Esophagus squamous epithelium (tissue), 5 donors: ENCODE results near the gene PLA2G3. TPM values are rescaled to one million over a fixed set of nuclear protein-coding genes. Genes with fewer than 3 reads are reported as not detected.

Experiments used
- DNase-seq: peaks from one replicate; lab custom pipeline; 2025; lab: John Stamatoyannopoulos, UW
- H3K27ac ChIP-seq, 4 donors: fragments of 200-600 bp; sonication (generic); one replicate each; pipeline ENCODE4 v1.5.1; 2016 to 2019; ENCODE audit warnings: mild to moderate bottlenecking in 1 of 4
- H3K27me3 ChIP-seq, 4 donors: fragments of 200-600 bp; sonication (generic); 1 replicate in 3 of 4; 2 replicates in 1 of 4; pipeline versions ENCODE4 v1.5.1 to v1.6.0; 2017 to 2021; ENCODE audit warnings: antibody characterized with exemption in 1 of 4
- H3K36me3 ChIP-seq, 3 donors: fragments of 200-600 bp; sonication (generic); one replicate each; pipeline ENCODE4 v1.5.1; 2016 to 2019
- H3K4me1 ChIP-seq, 3 donors: fragments of 200-600 bp; sonication (generic); one replicate each; pipeline ENCODE4 v1.5.1; 2017 to 2019
- H3K4me3 ChIP-seq, 4 donors: fragments of 200-600 bp; sonication (generic); 1 replicate in 3 of 4; 2 replicates in 1 of 4; pipeline ENCODE4 v1.5.1; 2016 to 2019; ENCODE audit warnings: mild to moderate bottlenecking in 2 of 4, moderate library complexity in 1 of 4
- H3K9me3 ChIP-seq, 3 donors: fragments of 200-600 bp; sonication (generic); one replicate each; pipeline ENCODE4 v1.5.1; 2016 to 2019
- CTCF ChIP-seq, 6 experiments: fragments of 450-650 bp in 4 of 6; fragments of 200-600 bp in 2 of 6; sonication (generic) in 2 of 6; IDR thresholded peaks; one replicate each; pipeline ENCODE4 v1.5.1; 2016 to 2019; ENCODE audit warnings: antibody characterized with exemption in 6 of 6, mild to moderate bottlenecking in 4 of 6, moderate library complexity in 4 of 6
- POLR2A ChIP-seq, 4 donors: fragments of 450-650 bp; IDR thresholded peaks; one replicate each; pipeline ENCODE4 v1.6.1; 2017; ENCODE audit warnings: antibody characterized with exemption in 4 of 4, mild to moderate bottlenecking in 4 of 4, moderate library complexity in 3 of 4
- WGBS, 2 donors: methylation state at CpG; one replicate each; pipeline ENCODE4 v1.1.5; 2018; 5-methylcytosine and 5-hydroxymethylcytosine counted together
- intact Hi-C: fragments of 100-400 bp; cut with DNase I; formaldehyde crosslinking; loops from one replicate; pipeline ENCODE4 v1.15.0; 2022
- small RNA-seq, 4 donors: library from RNA; depleted of rRNA; stranded (forward); fragments of <200 nt; gene quantifications; one replicate each; pipeline ENCODE3, GENCODE V24; 2016
- total RNA-seq, 4 donors: library from RNA; depleted of rRNA; stranded (reverse); fragments of >200 nt; gene quantifications; one replicate each; pipeline ENCODE4 v1.1.0, GENCODE V29; 2016
- donor health status: DM: yes; HTN: yes; CAD: no.

PLA2G3 gene
- total RNA-seq, 4 donors from 2014 or later: 5.0 to 27.0 (median 7.8) TPM

GRCh38 chr22:31085928-31086327 lies 54.4 kb downstream of the PLA2G3 start:
- TF ChIP-seq CTCF (IDR thresholded peaks at IDR 0.05) (no peak), POLR2A (IDR thresholded peaks at IDR 0.05) (no peak)
- intact Hi-C loops: loop anchor here (10.0 kb wide), 1 partner anchor 321 kb away; no protein-coding TSS in a partner anchor
- H3K36me3 ChIP-seq: peaks cover 12 to 41% (median 23%) of the 10 kb centered on the region in 3 donors
- H3K27ac ChIP-seq: peak overlapping the region; percentile 91 to 98 (median 95)
- 70% methylated on average over 2 of the region's 3 CpGs; no CpG with 5 or more reads in 1 of the 2 donors for WGBS, 2 donors
- H3K4me3 ChIP-seq: peak overlapping the region in 2 of 4 donors; percentile 72 to 87
- H3K9me3 ChIP-seq: no peaks in the 10 kb centered on the region
- DNase-seq: no peak
- peaks cover 30 to 87% (median 42%) of the 10 kb centered on the region in 3 donors for H3K4me1 ChIP-seq
- H3K27me3 ChIP-seq: no peaks in the 10 kb centered on the region

GRCh38 chr22:31085493-31085824 lies 54.8 kb downstream of the PLA2G3 start:
- intact Hi-C loops: loop anchor here (10.0 kb wide), 1 partner anchor 321 kb away; no protein-coding TSS in a partner anchor
- Histone ChIP-seq H3K27me3 (no peaks in the 10 kb centered on the region), H3K9me3 (no peaks in the 10 kb centered on the region), H3K4me3 (peak overlapping the region; percentile 61 to 87 (median 68)), H3K27ac (peak overlapping the region; percentile 91 to 98 (median 95)), H3K36me3 (peaks cover 8 to 36% (median 19%) of the 10 kb centered on the region in 3 donors), H3K4me1 (peaks cover 32 to 91% (median 45%) of the 10 kb centered on the region in 3 donors)
- no peak for DNase-seq
- TF ChIP-seq CTCF (IDR thresholded peaks at IDR 0.05) (peak in 1 of 6 experiments; percentile 3), POLR2A (IDR thresholded peaks at IDR 0.05) (no peak)
- 0% methylated on average over 7 of the region's 13 CpGs; no CpG with 5 or more reads in 1 of the 2 donors for WGBS, 2 donors

GRCh38 chr22:31084811-31085492 lies 55.4 kb downstream of the PLA2G3 start:
- Histone ChIP-seq H3K36me3 (peaks cover 3 to 31% (median 15%) of the 10 kb centered on the region in 3 donors), H3K4me3 (peak overlapping the region; percentile 61 to 87 (median 68)), H3K9me3 (no peaks in the 10 kb centered on the region), H3K27ac (peak overlapping the region; percentile 91 to 98 (median 95)), H3K4me1 (peaks cover 33 to 92% (median 46%) of the 10 kb centered on the region in 3 donors), H3K27me3 (no peaks in the 10 kb centered on the region)
- TF ChIP-seq CTCF (IDR thresholded peaks at IDR 0.05) (peak; percentile 74 to 93 (median 83)), POLR2A (IDR thresholded peaks at IDR 0.05) (peak in 3 of 4 donors; percentile 46 to 87 (median 63))
- DNase-seq: peak; percentile 47
- 0% methylated on average over 4 of the region's 69 CpGs; no CpG with 5 or more reads in 1 of the 2 donors for WGBS, 2 donors
- intact Hi-C loops: loop anchor here (5.0 to 10.0 kb wide), 2 partner anchors 138 to 320 kb away; no protein-coding TSS in a partner anchor

Small RNA genes within 50 kb of the gene (small RNA-seq; reads per million reads assigned to genes)
- gene MIR3928: 0.27 to 1.8 (median 0.45) reads per million in 4 donors

Other genes with a start within 250 kb of the PLA2G3 start
- gene MORC2, start 171.7 kb downstream of the PLA2G3 start, total RNA-seq: 10 to 100 TPM in 3 of 4 donors, 1 to 10 TPM in 1; 9.5 to 24.0 (median 13.1) TPM
- gene TUG1, start 171.2 kb downstream of the PLA2G3 start, total RNA-seq: 10 to 100 TPM; 27.9 to 63.1 (median 41.5) TPM
- gene SMTN, start 59.2 kb downstream of the PLA2G3 start, total RNA-seq: 100 to 1,000 TPM in 1 of 4 donors, 10 to 100 TPM in 3; 28.2 to 158 (median 45.8) TPM
- 100 to 1,000 TPM in 2 of 4 donors, 10 to 100 TPM in 2; 13.3 to 291 (median 67.6) TPM for gene SELENOM, start 32.9 kb downstream of the PLA2G3 start, total RNA-seq
- 1 to 10 TPM in 2 of 4 donors, under 1 TPM in 2; 0.22 to 2.4 (median 0.84) TPM for gene INPP5J, start 17.5 kb downstream of the PLA2G3 start, total RNA-seq
- 10 to 100 TPM; 20.1 to 34.0 (median 27.5) TPM for gene RNF185, start 19.7 kb upstream of the PLA2G3 start, total RNA-seq
- gene LIMK2, start 71.8 kb upstream of the PLA2G3 start, total RNA-seq: 100 to 1,000 TPM in 2 of 4 donors, 10 to 100 TPM in 2; 61.8 to 134 (median 109) TPM
- 10 to 100 TPM in 3 of 4 donors, 1 to 10 TPM in 1; 7.0 to 53.0 (median 19.2) TPM for gene PIK3IP1, start 152.0 kb upstream of the PLA2G3 start, total RNA-seq
- gene PATZ1, start 205.8 kb upstream of the PLA2G3 start, total RNA-seq: 10 to 100 TPM in 2 of 4 donors, 1 to 10 TPM in 2; 2.2 to 13.0 (median 7.2) TPM